Breast epithelium (tissue), 4 donors: ENCODE results near the gene LMNTD2. TPM values are rescaled to one million over a fixed set of nuclear protein-coding genes. Genes with fewer than 3 reads are reported as not detected.

ENCODE experiments used
- DNase-seq, 2 donors: peaks; one replicate each; pipeline ENCODE4 v3.0.0-alpha.2; 2019; ENCODE audit warnings: low spot score in 2 of 2
- H3K27ac ChIP-seq, 2 donors: fragments of 200-600 bp; sonication (generic) in 1 of 2; one replicate each; pipeline ENCODE4 v1.5.1; 2016 to 2019; ENCODE audit warnings: mild to moderate bottlenecking in 1 of 2
- H3K27me3 ChIP-seq, 2 donors: fragments of 200-600 bp; sonication (generic) in 1 of 2; one replicate each; pipeline versions ENCODE4 v1.5.1 to v1.6.0; 2017 to 2019; ENCODE audit warnings: control low read depth in 1 of 2, mild to moderate bottlenecking in 1 of 2
- H3K36me3 ChIP-seq: fragments of 200-600 bp; one replicate; pipeline ENCODE4 v1.5.1; 2019
- H3K4me1 ChIP-seq, 2 donors: fragments of 200-600 bp; sonication (generic); one replicate each; pipeline ENCODE4 v1.5.1; 2016 to 2019; ENCODE audit warnings: control low read depth in 1 of 2
- H3K4me3 ChIP-seq, 3 donors: fragments of 200-600 bp; sonication (generic); 1 replicate in 2 of 3; 2 replicates in 1 of 3; pipeline ENCODE4 v1.5.1; 2016 to 2019; ENCODE audit warnings: mild to moderate bottlenecking in 3 of 3, moderate library complexity in 2 of 3
- H3K9me3 ChIP-seq, 2 donors: fragments of 200-600 bp; sonication (generic) in 1 of 2; one replicate each; pipeline ENCODE4 v1.5.1; 2016 to 2019; ENCODE audit warnings: control low read depth in 1 of 2
- POLR2A ChIP-seq: fragments of 450-650 bp; IDR thresholded peaks from one replicate; pipeline ENCODE4 v1.6.1; 2016; ENCODE audit warnings: antibody characterized with exemption, mild to moderate bottlenecking, moderate library complexity
- POLR2AphosphoS5 ChIP-seq, 3 donors: sonication (generic); formaldehyde crosslinking; IDR thresholded peaks; one replicate each; pipeline ENCODE4 v1.6.1; 2017; ENCODE audit warnings: antibody characterized with exemption in 3 of 3
- intact Hi-C: fragments of 100-400 bp; cut with DNase I; formaldehyde crosslinking; loops from one replicate; pipeline ENCODE4 v1.15.1; 2023; ENCODE audit warnings: low total_unique reads
- total RNA-seq, 3 donors: library from RNA; depleted of rRNA; stranded (reverse); fragments of >200 nt; gene quantifications; one replicate each; pipeline ENCODE4 v1.1.0, GENCODE V29; 2016
- TF ChIP-seq, protein P1 (sequence below), 3 donors: fragments of 450-650 bp; IDR thresholded peaks; one replicate each; pipeline ENCODE4 v1.5.1; 2016 to 2017; ENCODE audit warnings: antibody characterized with exemption in 3 of 3, mild to moderate bottlenecking in 3 of 3, moderate library complexity in 3 of 3

LMNTD2 gene
- total RNA-seq, 3 donors from 2014 or later, result 2.6 to 6.1 (median 5.2) TPM

DNA sequence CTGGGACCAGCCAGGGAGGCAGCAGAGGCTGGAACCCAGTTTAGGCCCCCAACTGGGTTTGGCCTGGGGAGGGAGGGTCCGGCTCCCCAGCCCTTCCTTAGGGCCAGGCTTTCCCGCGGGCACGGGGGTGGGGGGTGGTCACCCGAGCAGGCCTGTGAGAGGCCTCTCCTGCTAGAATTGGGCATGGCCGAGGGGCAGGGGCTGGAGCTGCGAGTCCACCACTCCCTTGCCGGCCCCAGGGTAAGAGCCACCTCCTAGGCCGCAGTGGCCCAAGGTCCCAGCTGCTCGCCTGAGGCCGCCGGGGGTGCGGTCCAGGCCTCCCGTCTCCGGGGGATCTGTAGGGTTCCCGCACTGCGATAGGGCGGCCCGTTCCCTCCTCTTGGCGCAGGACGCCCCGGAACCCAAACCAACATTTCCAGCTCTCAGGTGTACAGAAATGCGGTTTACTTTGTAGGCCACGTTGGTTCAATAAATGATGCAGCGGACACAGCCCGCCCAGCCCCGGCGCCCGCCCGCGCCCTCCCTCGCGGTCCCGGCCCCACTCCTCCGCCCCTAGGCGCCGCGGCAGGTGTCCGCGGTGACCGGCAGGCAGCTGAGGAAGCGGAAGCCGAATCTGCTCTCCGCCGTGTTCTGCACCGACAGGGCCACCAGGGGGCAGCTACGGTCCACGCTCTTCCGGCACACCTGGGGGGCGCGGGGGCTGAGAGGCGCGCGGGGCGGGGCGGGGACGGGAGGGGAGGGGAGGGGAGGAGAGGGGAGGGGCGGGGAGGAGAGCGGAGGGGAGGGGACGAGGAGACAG, 5.9 kb downstream of the LMNTD2 start:
- no peaks in the 10 kb centered on the region for H3K36me3 ChIP-seq
- H3K4me1 ChIP-seq, result peaks cover 0 to 5% of the 10 kb centered on the region in 2 donors
- H3K27ac ChIP-seq, result peak overlapping the region in 1 of 2 donors; percentile 38
- DNase-seq, result no peak
- intact Hi-C loops, result no loop called here
- TF ChIP-seq POLR2A, result no peak
- TF ChIP-seq, protein P1, sequence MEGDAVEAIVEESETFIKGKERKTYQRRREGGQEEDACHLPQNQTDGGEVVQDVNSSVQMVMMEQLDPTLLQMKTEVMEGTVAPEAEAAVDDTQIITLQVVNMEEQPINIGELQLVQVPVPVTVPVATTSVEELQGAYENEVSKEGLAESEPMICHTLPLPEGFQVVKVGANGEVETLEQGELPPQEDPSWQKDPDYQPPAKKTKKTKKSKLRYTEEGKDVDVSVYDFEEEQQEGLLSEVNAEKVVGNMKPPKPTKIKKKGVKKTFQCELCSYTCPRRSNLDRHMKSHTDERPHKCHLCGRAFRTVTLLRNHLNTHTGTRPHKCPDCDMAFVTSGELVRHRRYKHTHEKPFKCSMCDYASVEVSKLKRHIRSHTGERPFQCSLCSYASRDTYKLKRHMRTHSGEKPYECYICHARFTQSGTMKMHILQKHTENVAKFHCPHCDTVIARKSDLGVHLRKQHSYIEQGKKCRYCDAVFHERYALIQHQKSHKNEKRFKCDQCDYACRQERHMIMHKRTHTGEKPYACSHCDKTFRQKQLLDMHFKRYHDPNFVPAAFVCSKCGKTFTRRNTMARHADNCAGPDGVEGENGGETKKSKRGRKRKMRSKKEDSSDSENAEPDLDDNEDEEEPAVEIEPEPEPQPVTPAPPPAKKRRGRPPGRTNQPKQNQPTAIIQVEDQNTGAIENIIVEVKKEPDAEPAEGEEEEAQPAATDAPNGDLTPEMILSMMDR (IDR thresholded peaks at IDR 0.05), result peak in 2 of 3 donors; percentile 13 to 36
- peaks cover 3 to 6% of the 10 kb centered on the region in 2 donors for H3K27me3 ChIP-seq
- peak overlapping the region in 2 of 3 donors; percentile 53 to 77 for H3K4me3 ChIP-seq
- no peaks in the 10 kb centered on the region for H3K9me3 ChIP-seq

GRCh38 chr11:553988-554340, 6.6 kb downstream of the LMNTD2 start:
- Histone ChIP-seq H3K4me3 (peak overlapping the region in 1 of 3 donors; percentile 77), H3K4me1 (peaks cover 0 to 5% of the 10 kb centered on the region in 2 donors), H3K9me3 (no peaks in the 10 kb centered on the region), H3K36me3 (no peaks in the 10 kb centered on the region), H3K27ac (no peak overlapping the region), H3K27me3 (peaks cover 3 to 6% of the 10 kb centered on the region in 2 donors)
- intact Hi-C loops, result no loop called here
- TF ChIP-seq POLR2AphosphoS5 (IDR thresholded peaks at IDR 0.05) (no peak), POLR2A (no peak)
- TF ChIP-seq, protein P1 (IDR thresholded peaks at IDR 0.05), result no peak
- DNase-seq, result no peak

DNA sequence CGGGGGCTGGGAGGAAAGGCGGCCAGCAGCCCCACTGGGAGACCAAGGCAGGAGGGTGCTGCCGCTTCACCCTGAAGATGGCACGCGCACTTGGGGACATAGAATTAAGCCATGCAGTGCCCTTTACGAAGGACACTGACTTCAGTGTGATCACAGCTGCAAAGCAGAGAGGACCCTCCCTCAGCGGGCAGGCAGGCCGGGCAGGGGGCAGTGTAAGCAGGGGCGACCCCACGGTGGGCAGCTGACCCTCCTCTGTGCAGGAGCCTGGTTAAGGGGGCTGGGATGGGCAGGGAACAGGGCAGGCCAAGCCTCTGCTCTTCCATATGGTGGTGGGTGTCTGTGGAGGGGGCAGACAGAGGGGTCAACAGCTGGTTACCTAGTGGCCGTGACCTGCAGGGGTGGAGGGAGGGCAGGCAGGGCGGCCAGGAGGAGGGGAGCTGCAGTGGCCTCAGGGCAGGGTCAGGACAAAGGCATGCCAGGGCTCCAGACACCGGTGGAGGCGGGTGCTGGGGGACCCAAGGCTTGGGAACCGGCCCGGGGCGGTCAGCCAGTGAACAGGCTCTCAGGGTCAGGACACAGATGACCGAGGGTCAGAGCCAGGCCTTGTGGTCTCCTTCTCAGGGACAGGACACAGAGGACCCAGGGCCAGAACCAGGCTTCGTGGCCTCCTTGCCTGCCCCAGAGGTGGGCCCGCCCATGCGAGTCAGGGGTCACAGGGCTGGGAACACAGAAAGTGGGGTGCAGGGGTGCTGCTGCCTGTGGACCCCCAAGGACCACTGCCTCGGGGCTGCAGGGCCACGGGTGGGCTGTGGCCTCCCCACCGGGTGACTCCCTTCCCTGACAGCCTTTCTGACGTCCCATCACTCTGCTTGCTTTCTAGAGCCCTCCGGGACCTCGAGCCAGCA, 7.2 kb downstream of the LMNTD2 start:
- no peak overlapping the region for H3K4me3 ChIP-seq
- no peak for DNase-seq
- peaks cover 0 to 5% of the 10 kb centered on the region in 2 donors for H3K4me1 ChIP-seq
- H3K27me3 ChIP-seq, result peaks cover 3 to 6% of the 10 kb centered on the region in 2 donors
- H3K27ac ChIP-seq, result no peak overlapping the region
- H3K9me3 ChIP-seq, result no peaks in the 10 kb centered on the region
- intact Hi-C loops, result no loop called here
- TF ChIP-seq POLR2A (no peak), POLR2AphosphoS5 (IDR thresholded peaks at IDR 0.05) (no peak)
- TF ChIP-seq, protein P1 (IDR thresholded peaks at IDR 0.05), result no peak
- H3K36me3 ChIP-seq, result no peaks in the 10 kb centered on the region

- TF ChIP-seq, protein P1 (IDR thresholded peaks at IDR 0.05), result no peak
- Histone ChIP-seq H3K36me3 (no peaks in the 10 kb centered on the region), H3K4me1 (peaks cover 0 to 5% of the 10 kb centered on the region in 2 donors), H3K27me3 (peaks cover 3 to 6% of the 10 kb centered on the region in 2 donors), H3K9me3 (no peaks in the 10 kb centered on the region), H3K27ac (no peak overlapping the region), H3K4me3 (no peak overlapping the region)
- DNase-seq, result no peak
- intact Hi-C loops, result loop anchor here (1.0 kb wide), 1 partner anchor 48 kb away; no protein-coding TSS in a partner anchor
Observed at GRCh38 chr11:551596-551995, 8.9 kb downstream of the LMNTD2 start.

DNA sequence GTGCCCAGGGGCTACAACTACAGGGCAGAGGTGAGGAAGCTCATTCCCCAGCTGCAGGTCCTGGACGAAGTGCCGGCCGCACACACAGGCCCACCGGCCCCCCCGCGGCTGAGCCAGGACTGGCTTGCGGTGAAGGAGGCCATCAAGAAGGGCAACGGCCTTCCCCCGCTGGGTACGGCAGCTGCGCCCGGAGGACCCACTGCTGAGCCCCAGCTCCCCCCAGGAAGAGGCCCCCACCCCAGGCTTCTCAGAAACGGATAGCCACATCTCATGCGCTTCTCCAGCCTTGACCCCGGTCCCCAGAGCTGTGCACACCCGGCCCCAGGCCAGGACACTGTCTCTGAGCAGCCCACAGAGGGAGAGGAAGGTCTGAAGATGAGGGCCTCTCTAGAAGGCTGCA, 9.4 kb downstream of the LMNTD2 start:
- DNase-seq, result no peak
- no peak overlapping the region for H3K27ac ChIP-seq
- TF ChIP-seq, protein P1 (IDR thresholded peaks at IDR 0.05), result no peak
- TF ChIP-seq POLR2A (no peak), POLR2AphosphoS5 (IDR thresholded peaks at IDR 0.05) (no peak)
- no peaks in the 10 kb centered on the region for H3K36me3 ChIP-seq
- intact Hi-C loops, result loop anchor here (1.0 kb wide), 1 partner anchor 48 kb away; no protein-coding TSS in a partner anchor
- peaks cover 3 to 6% of the 10 kb centered on the region in 2 donors for H3K27me3 ChIP-seq
- peaks cover 0 to 5% of the 10 kb centered on the region in 2 donors for H3K4me1 ChIP-seq
- H3K4me3 ChIP-seq, result no peak overlapping the region
- H3K9me3 ChIP-seq, result no peaks in the 10 kb centered on the region
